SK-N-SH (cell line): ENCODE data around the gene APC2.

Source experiments
- CTCF ChIP-seq: fragments of 200-600 bp; sonication (generic); IDR thresholded peaks from 2 replicates; pipeline ENCODE4 v1.6.1; 2017; ENCODE audit warnings: antibody characterized with exemption, mild to moderate bottlenecking, moderate library complexity
- EP300 ChIP-seq, 2 experiments: IDR thresholded peaks; 2 replicates each; pipeline versions ENCODE4 v1.4.0 to v1.6.1; 2012; ENCODE audit warnings: borderline replicate concordance in 1 of 2, low read depth in 1 of 2, low read length in 1 of 2
- GABPA ChIP-seq: IDR thresholded peaks from 2 replicates; pipeline ENCODE4 v1.4.0; 2012; ENCODE audit warnings: low read depth, mild to moderate bottlenecking
- MAX ChIP-seq: IDR thresholded peaks from 2 replicates; pipeline ENCODE4 v1.4.0; 2012; ENCODE audit warnings: low read depth
- RCOR1 ChIP-seq: fragments of 150-350 bp; IDR thresholded peaks from 2 replicates; pipeline ENCODE4 v1.6.1; 2017; ENCODE audit warnings: antibody characterized with exemption, low read length
- SIN3A ChIP-seq: IDR thresholded peaks from 2 replicates; pipeline ENCODE4 v1.6.1; 2012; ENCODE audit warnings: low read depth, mild to moderate bottlenecking, low read length, moderate library complexity, borderline replicate concordance
- TAF1 ChIP-seq: IDR thresholded peaks from 2 replicates; pipeline ENCODE4 v1.6.1; 2012; ENCODE audit warnings: low read depth, mild to moderate bottlenecking, low read length, moderate library complexity, borderline replicate concordance

DNA sequence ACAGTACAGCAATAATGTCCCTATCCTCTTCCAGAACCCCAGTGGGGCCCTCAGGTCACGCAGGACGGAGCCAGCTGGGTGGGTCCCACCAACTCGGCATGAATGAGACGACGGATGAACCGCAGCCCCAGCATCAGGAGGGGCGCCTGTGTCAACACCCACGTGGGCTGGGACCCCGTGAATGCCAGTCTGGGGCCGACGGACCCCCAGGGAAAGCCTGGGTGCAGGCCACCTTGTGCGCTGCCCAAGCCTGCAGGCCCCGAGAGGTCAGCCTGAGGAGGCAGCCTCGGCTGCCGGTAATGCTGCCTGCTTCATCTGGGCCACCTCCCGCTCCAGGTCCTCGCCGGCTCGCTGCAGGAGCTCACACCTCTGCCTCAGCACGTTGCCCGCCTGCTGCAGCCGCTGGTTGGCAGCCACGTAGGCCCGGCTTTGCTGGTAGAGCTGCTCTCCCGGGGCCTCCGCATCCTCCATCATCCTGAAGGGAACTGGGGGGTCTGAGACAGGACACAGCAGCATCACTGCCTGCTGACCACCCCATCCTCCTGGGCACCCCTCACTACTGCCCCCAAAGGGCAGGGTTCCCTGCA is 24.9 kb downstream of the APC2 start:
- TF ChIP-seq CTCF (no peak), RCOR1 (no peak), GABPA (no peak), SIN3A (no peak), EP300 (IDR thresholded peaks at IDR 0.05; ENCODE audit: borderline replicate concordance in 1 of 2, low read depth in 1 of 2, low read length in 1 of 2) (no peak), TAF1 (no peak), MAX (no peak)
